A673 (cell line): ENCODE results near the gene CFAP97D1. TPM values are rescaled to one million over a fixed set of nuclear protein-coding genes. Genes with fewer than 3 reads are reported as not detected.

ENCODE experiments used
- Bru-seq: library from RNA; stranded (reverse); fragments of 400-500 nt; gene quantifications from one replicate; lab custom pipeline; 2021; lab: Mats Ljungman, UMichigan
- BruChase-seq, 2 experiments: library from RNA; stranded (reverse); fragments of 400-500 nt; gene quantifications; one replicate each; lab custom pipeline; 2021; lab: Mats Ljungman, UMichigan
- BruUV-seq: library from RNA; stranded (reverse); fragments of 400-500 nt; replicated peaks from 2 replicates; lab custom pipeline; 2021; lab: Mats Ljungman, UMichigan
- CTCF ChIA-PET: fragments of 300-600 bp; sonication (Branson Sonifier 250); formaldehyde crosslinking; loops from one replicate; lab custom pipeline; 2022; ENCODE audit warnings: antibody characterized with exemption; lab: Charles Lee
- POLR2A ChIA-PET: fragments of 300-600 bp; sonication (Branson Sonifier 250); formaldehyde crosslinking; loops from one replicate; lab custom pipeline; 2022; ENCODE audit warnings: antibody characterized with exemption; ENCODE audit not compliant: low non-redundant PET; lab: Charles Lee
- DNase-seq: peaks from one replicate; pipeline ENCODE4 v3.0.0-alpha.2; 2015; ENCODE audit warnings: low spot score
- H3K27ac ChIP-seq: fragments of 200-600 bp; sonication (generic); 2 replicates; pipeline ENCODE4 v1.5.1; 2016; ENCODE audit warnings: mixed run types, low read depth, mild to moderate bottlenecking, mixed read lengths, antibody characterized with exemption, low read length; ENCODE audit not compliant: poor library complexity, severe bottlenecking
- H3K27me3 ChIP-seq: fragments of 200-600 bp; sonication (generic); replicated peaks from 2 replicates; pipeline ENCODE4 v1.6.1; 2017; ENCODE audit warnings: mixed run types, low read depth, mild to moderate bottlenecking, mixed read lengths, antibody characterized with exemption, low read length; ENCODE audit not compliant: insufficient read depth, poor library complexity
- H3K36me3 ChIP-seq: fragments of 200-600 bp; sonication (generic); 2 replicates; pipeline ENCODE4 v1.6.1; 2016; ENCODE audit warnings: mixed run types, mild to moderate bottlenecking, mixed read lengths, antibody characterized with exemption, low read length; ENCODE audit not compliant: insufficient read depth, poor library complexity, severe bottlenecking
- H3K4me1 ChIP-seq: fragments of 200-600 bp; sonication (generic); 2 replicates; pipeline ENCODE4 v1.6.1; 2017; ENCODE audit warnings: mixed run types, mild to moderate bottlenecking, mixed read lengths, antibody characterized with exemption, low read length; ENCODE audit not compliant: insufficient read depth, poor library complexity, severe bottlenecking
- H3K4me3 ChIP-seq: fragments of 200-600 bp; sonication (generic); 2 replicates; pipeline ENCODE4 v1.5.1; 2016; ENCODE audit warnings: low read depth, mixed run types, mild to moderate bottlenecking, mixed read lengths, low read length; ENCODE audit not compliant: poor library complexity, severe bottlenecking
- H3K9me3 ChIP-seq: fragments of 200-600 bp; sonication (generic); 2 replicates; pipeline ENCODE4 v1.6.1; 2016; ENCODE audit warnings: mixed run types, low read depth, mild to moderate bottlenecking, mixed read lengths, antibody characterized with exemption, low read length; ENCODE audit not compliant: poor library complexity, severe bottlenecking
- CTCF ChIP-seq: fragments of 300-800, 200-600 bp; sonication (generic); conservative IDR thresholded peaks from 2 replicates; pipeline ENCODE4 v1.5.1; 2017; ENCODE audit warnings: low read depth, mild to moderate bottlenecking, antibody characterized with exemption, low read length, moderate library complexity, mixed read lengths
- EZH2 ChIP-seq: fragments of 200-600 bp; sonication (generic); IDR thresholded peaks from 2 replicates; pipeline ENCODE4 v1.6.1; 2017; ENCODE audit warnings: borderline replicate concordance, low read depth, mild to moderate bottlenecking, mixed read lengths, antibody characterized with exemption, low read length; ENCODE audit not compliant: poor library complexity, severe bottlenecking
- intact Hi-C: fragments of 100-400 bp; cut with micrococcal nuclease; formaldehyde crosslinking; loops from one replicate; pipeline ENCODE4 v1.10.0; 2022; ENCODE audit not compliant: unreplicated experiment
- long read RNA-seq: library from polyadenylated mRNA; stranded (forward); transcript quantifications from one replicate; pipeline ENCODE4 v2.0.0, GENCODE V29; 2022
- total RNA-seq: library from RNA; stranded (reverse); gene quantifications from 2 replicates; pipeline ENCODE4 v1.2.3, GENCODE V29; 2021

Gene CFAP97D1
- total RNA-seq = not detected in 2 replicates
- Bru-seq, nascent RNA = percentile 17 among the genes with signal in this experiment
- BruChase-seq, experiment 1, labeled RNA remaining after a 2-hour chase = percentile 10 among the genes with signal in this experiment
- not detected for BruChase-seq, experiment 2, labeled RNA remaining after a 6-hour chase
- long read RNA-seq = 0 reads

GRCh38 chr17:43780135-43780534 lies at the start of gene CFAP97D1:
CFAP97D1 (plus strand) TSS chr17:43780435; CDS start chr17:43780463, 28 bp downstream.
- no peaks in the 10 kb centered on the region for H3K27me3 ChIP-seq
- no peaks in the 10 kb centered on the region for H3K4me1 ChIP-seq
- no TSS peak for BruUV-seq
- CTCF ChIA-PET = no interaction called here
- no peak for DNase-seq
- no peak within 1 kb of the TSS for H3K27ac ChIP-seq
- POLR2A ChIA-PET = no interaction called here
- TF ChIP-seq CTCF = no peak
- TF ChIP-seq EZH2 = no peak
- no peaks in the 10 kb centered on the region for H3K9me3 ChIP-seq
- H3K4me3 ChIP-seq = peak within 1 kb of the TSS; percentile 74
- intact Hi-C loops = no loop called here
- no peaks in the 10 kb centered on the region for H3K36me3 ChIP-seq

DNA sequence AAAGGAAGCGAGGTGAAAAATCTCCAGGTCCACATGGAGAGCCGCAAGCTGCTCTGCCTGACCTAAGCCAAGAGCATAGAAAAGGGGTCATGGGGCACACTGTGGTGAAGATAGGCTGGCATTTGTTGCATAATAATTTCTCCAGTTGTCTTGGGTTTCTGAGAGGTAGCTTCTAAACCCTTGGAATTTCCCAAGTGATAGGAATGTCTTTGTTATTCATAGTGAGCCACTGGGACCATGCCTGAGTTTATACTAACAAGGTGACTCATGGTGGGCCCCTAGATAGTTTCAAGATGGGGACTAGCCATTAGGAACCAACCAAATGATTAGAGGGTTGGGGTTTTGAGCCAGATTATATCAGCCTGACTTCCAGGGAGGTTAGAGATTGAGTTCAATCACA lies 47.3 kb upstream of the CFAP97D1 start:
- Histone ChIP-seq H3K27ac (no peak overlapping the region), H3K9me3 (no peaks in the 10 kb centered on the region), H3K27me3 (no peaks in the 10 kb centered on the region), H3K4me1 (no peaks in the 10 kb centered on the region), H3K4me3 (no peak overlapping the region), H3K36me3 (no peaks in the 10 kb centered on the region)
- TF ChIP-seq CTCF (no peak), EZH2 (no peak)
- no peak for DNase-seq
- ChIA-PET POLR2A (no interaction called here), CTCF (no interaction called here)
- intact Hi-C loops = no loop called here
- BruUV-seq = no TSS peak

DNA sequence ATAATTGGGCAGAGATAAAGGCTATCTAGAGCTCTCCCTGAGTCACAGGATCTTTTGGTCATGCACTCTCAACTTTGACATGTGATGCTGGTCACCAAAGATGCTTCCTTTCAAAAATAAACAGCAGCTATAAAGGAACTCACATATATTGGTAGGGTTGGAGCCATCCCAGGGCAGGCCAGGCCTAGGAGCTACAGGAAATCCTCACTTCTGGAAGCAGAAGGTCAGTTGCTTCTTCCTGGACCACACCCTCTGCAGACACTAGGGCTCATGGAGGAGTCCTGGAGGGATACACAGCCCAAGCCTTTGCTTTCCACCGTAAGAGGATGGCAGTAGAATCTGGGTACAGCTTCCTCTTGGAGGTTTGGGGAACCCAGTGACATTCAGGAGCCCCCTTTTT lies 46.3 kb upstream of the CFAP97D1 start:
- Histone ChIP-seq H3K27ac (no peak overlapping the region), H3K4me3 (no peak overlapping the region), H3K9me3 (no peaks in the 10 kb centered on the region), H3K4me1 (no peaks in the 10 kb centered on the region), H3K36me3 (no peaks in the 10 kb centered on the region), H3K27me3 (no peaks in the 10 kb centered on the region)
- BruUV-seq = no TSS peak
- TF ChIP-seq CTCF (no peak), EZH2 (no peak)
- intact Hi-C loops = no loop called here
- POLR2A ChIA-PET = no interaction called here
- CTCF ChIA-PET = no interaction called here
- DNase-seq = no peak
